A673 (cell line): Measurements from ENCODE around the gene IPCEF1.

Source experiments
- CTCF ChIP-seq: fragments of 300-800, 200-600 bp; sonication (generic); conservative IDR thresholded peaks from 2 replicates; pipeline ENCODE4 v1.5.1; 2017; ENCODE audit warnings: low read depth, mild to moderate bottlenecking, antibody characterized with exemption, low read length, moderate library complexity, mixed read lengths
- EZH2 ChIP-seq: fragments of 200-600 bp; sonication (generic); IDR thresholded peaks from 2 replicates; pipeline ENCODE4 v1.6.1; 2017; ENCODE audit warnings: borderline replicate concordance, low read depth, mild to moderate bottlenecking, mixed read lengths, antibody characterized with exemption, low read length; ENCODE audit not compliant: poor library complexity, severe bottlenecking

GRCh38 chr6:154352898-154353585 lies 3.6 kb downstream of the IPCEF1 start:
- TF ChIP-seq CTCF, result no peak
- no peak for TF ChIP-seq EZH2
